ENCODE measurements around the gene CRYL1.

DNA sequence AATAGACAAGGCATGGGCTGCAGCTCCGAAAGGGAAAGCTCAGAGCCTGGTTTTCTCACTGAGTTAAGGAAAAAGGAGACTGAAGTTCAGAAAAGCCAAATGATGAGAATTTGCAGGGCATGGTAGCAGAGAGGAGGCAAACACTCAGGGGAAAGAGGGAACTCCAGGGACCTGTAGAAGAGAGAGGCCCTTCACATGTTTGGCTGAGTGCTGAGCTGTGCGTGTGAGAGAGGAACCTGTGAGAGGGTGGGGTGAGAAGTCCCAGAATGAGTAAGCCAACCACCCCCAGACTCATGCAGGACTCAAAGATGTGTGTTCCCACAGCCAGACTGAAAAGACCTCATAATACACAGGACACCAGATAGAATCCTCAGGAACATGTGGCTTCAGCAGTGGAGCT, 2.8 kb upstream of the CRYL1 start:
- TF ChIP-seq JUND (IDR thresholded peaks at IDR 0.05) (no peak), SP1 (IDR thresholded peaks at IDR 0.05; ENCODE audit: low read depth) (no peak), POLR2A (IDR thresholded peaks at IDR 0.05; ENCODE audit: borderline replicate concordance, extremely low read depth, insufficient read depth, insufficient read length) (no peak), ELF1 (IDR thresholded peaks at IDR 0.05; ENCODE audit: borderline replicate concordance, low read depth) (no peak)

All from HCT116 (cell line).